Activated CD4-positive, alpha-beta T cell treated with anti-CD3 and anti-CD28 coated beads, Interleukin-2, amount 10 ng/mL, durations not matched to agents 7 days and 5 days (primary cell): Measurements from ENCODE around the gene CAMKMT. TPM values are rescaled to one million over a fixed set of nuclear protein-coding genes. Genes with fewer than 3 reads are reported as not detected.

Experiments
- CTCF ChIA-PET: fragments of 350-600 bp; sonication (Branson Sonifier 250); formaldehyde crosslinking; loops from one replicate; lab custom pipeline; 2021; ENCODE audit warnings: antibody characterized with exemption; lab: Charles Lee
- POLR2A ChIA-PET: fragments of 350-600 bp; sonication (Branson Sonifier 250); formaldehyde crosslinking; loops from one replicate; lab custom pipeline; 2021; ENCODE audit warnings: antibody characterized with exemption; lab: Charles Lee
- DNase-seq: peaks from one replicate; pipeline ENCODE4 v3.0.0-alpha.2; 2020
- H3K27ac Mint-ChIP-seq: one replicate; pipeline ENCODE4 v1.8.0; 2021; ENCODE audit warnings: mild to moderate bottlenecking, moderate library complexity, mixed read lengths
- H3K27me3 Mint-ChIP-seq: one replicate; pipeline ENCODE4 v1.8.0; 2021; ENCODE audit warnings: mixed read lengths
- H3K36me3 Mint-ChIP-seq: one replicate; pipeline ENCODE4 v1.8.0; 2021; ENCODE audit warnings: low read depth, mixed read lengths
- H3K4me1 Mint-ChIP-seq: one replicate; pipeline ENCODE4 v1.8.0; 2021; ENCODE audit warnings: mixed read lengths
- H3K4me3 Mint-ChIP-seq: one replicate; pipeline ENCODE4 v1.8.0; 2021; ENCODE audit warnings: mild to moderate bottlenecking, moderate library complexity, mixed read lengths
- H3K9me3 Mint-ChIP-seq: one replicate; pipeline ENCODE4 v1.8.0; 2021; ENCODE audit warnings: mixed read lengths
- total RNA-seq, 2 experiments: library from RNA; stranded (reverse); gene quantifications; one replicate each; pipeline ENCODE4 v1.2.3, GENCODE V29; 2021

CAMKMT gene
- total RNA-seq, 2 experiments from 2014 or later: 12.1 to 13.7 TPM

- no peaks in the 10 kb centered on the region for H3K36me3 Mint-ChIP-seq
- no peak overlapping the region for H3K4me3 Mint-ChIP-seq
- DNase-seq: no peak
- ChIA-PET CTCF (interaction anchor here (0.9 kb wide), 1 partner anchor 10 kb away, joined by 3 read pairs; no protein-coding TSS in a partner anchor), POLR2A (no interaction called here)
- H3K27ac Mint-ChIP-seq: no peak overlapping the region
- H3K27me3 Mint-ChIP-seq: no peaks in the 10 kb centered on the region
- peaks cover 2% of the 10 kb centered on the region for H3K9me3 Mint-ChIP-seq
- H3K4me1 Mint-ChIP-seq: no peaks in the 10 kb centered on the region
These were observed 416.5 kb downstream of the CAMKMT start for GRCh38 chr2:44778221-44778654.

- ChIA-PET POLR2A (no interaction called here), CTCF (interaction anchor here (0.5 to 1.3 kb wide), 4 partner anchors 30 to 267 kb away, joined by 3 to 5 read pairs (median 4); no protein-coding TSS in a partner anchor)
- no peak for DNase-seq
- Mint-ChIP-seq H3K4me1 (no peaks in the 10 kb centered on the region), H3K27ac (no peak overlapping the region), H3K4me3 (no peak overlapping the region), H3K36me3 (no peaks in the 10 kb centered on the region), H3K9me3 (peaks cover 2% of the 10 kb centered on the region), H3K27me3 (no peaks in the 10 kb centered on the region)
These were observed 417.1 kb downstream of the CAMKMT start for GRCh38 chr2:44778671-44779476.

GRCh38 chr2:44779793-44780192 lies 418.0 kb downstream of the CAMKMT start:
- ChIA-PET CTCF (interaction anchor here (1.0 to 1.3 kb wide), 2 partner anchors 30 to 35 kb away, joined by 3 to 4 read pairs; no protein-coding TSS in a partner anchor), POLR2A (no interaction called here)
- Mint-ChIP-seq H3K27ac (no peak overlapping the region), H3K9me3 (peaks cover 2% of the 10 kb centered on the region), H3K4me1 (no peaks in the 10 kb centered on the region), H3K36me3 (no peaks in the 10 kb centered on the region), H3K4me3 (no peak overlapping the region), H3K27me3 (no peaks in the 10 kb centered on the region)
- no peak for DNase-seq

GRCh38 chr2:44780406-44780805 lies 418.7 kb downstream of the CAMKMT start:
- no peak overlapping the region for H3K27ac Mint-ChIP-seq
- peaks cover 2% of the 10 kb centered on the region for H3K9me3 Mint-ChIP-seq
- POLR2A ChIA-PET: no interaction called here
- no peak for DNase-seq
- H3K4me3 Mint-ChIP-seq: no peak overlapping the region
- no peaks in the 10 kb centered on the region for H3K4me1 Mint-ChIP-seq
- CTCF ChIA-PET: interaction anchor here (1.0 kb wide), 1 partner anchor 31 kb away, joined by 3 read pairs; no protein-coding TSS in a partner anchor
- no peaks in the 10 kb centered on the region for H3K27me3 Mint-ChIP-seq
- no peaks in the 10 kb centered on the region for H3K36me3 Mint-ChIP-seq

- Mint-ChIP-seq H3K4me3 (no peak overlapping the region), H3K4me1 (no peaks in the 10 kb centered on the region), H3K27ac (no peak overlapping the region), H3K27me3 (no peaks in the 10 kb centered on the region), H3K9me3 (peaks cover 2% of the 10 kb centered on the region), H3K36me3 (no peaks in the 10 kb centered on the region)
- DNase-seq: no peak
- POLR2A ChIA-PET: no interaction called here
- CTCF ChIA-PET: no interaction called here
These were observed 423.7 kb downstream of the CAMKMT start for GRCh38 chr2:44785433-44785832.

GRCh38 chr2:44786045-44786816 lies 424.5 kb downstream of the CAMKMT start:
- Mint-ChIP-seq H3K4me3 (no peak overlapping the region), H3K4me1 (no peaks in the 10 kb centered on the region), H3K9me3 (peaks cover 2% of the 10 kb centered on the region), H3K27me3 (no peaks in the 10 kb centered on the region), H3K36me3 (no peaks in the 10 kb centered on the region), H3K27ac (no peak overlapping the region)
- POLR2A ChIA-PET: no interaction called here
- CTCF ChIA-PET: interaction anchor here (0.7 to 0.9 kb wide), 2 partner anchors 19 to 35 kb away, joined by 3 read pairs; no protein-coding TSS in a partner anchor
- no peak for DNase-seq

GRCh38 chr2:44786817-44787214 lies 425.1 kb downstream of the CAMKMT start:
- Mint-ChIP-seq H3K36me3 (no peaks in the 10 kb centered on the region), H3K4me1 (no peaks in the 10 kb centered on the region), H3K27ac (no peak overlapping the region), H3K27me3 (peaks cover 4% of the 10 kb centered on the region), H3K9me3 (peaks cover 6% of the 10 kb centered on the region), H3K4me3 (no peak overlapping the region)
- DNase-seq: no peak
- CTCF ChIA-PET: interaction anchor here (0.7 to 0.9 kb wide), 2 partner anchors 18 to 36 kb away, joined by 3 read pairs; no protein-coding TSS in a partner anchor
- POLR2A ChIA-PET: no interaction called here

DNA sequence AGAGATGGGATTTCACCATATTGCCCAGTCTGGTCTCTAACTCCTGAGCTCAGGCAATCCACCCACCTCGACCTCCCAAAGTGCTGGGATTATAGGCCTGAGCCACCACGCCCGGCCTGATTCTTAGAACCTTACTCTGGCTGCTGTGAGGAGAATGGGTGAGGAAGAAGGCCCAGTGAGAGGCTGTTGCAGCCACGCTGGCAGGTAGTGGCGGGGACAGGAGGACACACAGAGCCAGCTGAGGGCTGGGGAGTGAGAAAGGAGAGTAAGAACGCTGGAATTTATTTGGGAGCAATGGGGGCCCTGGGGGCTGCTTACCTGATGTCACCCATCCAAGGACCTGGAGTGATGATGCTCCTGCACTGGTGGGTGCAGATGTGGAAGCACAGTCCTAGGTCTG lies 425.9 kb downstream of the CAMKMT start:
- CTCF ChIA-PET: interaction anchor here (1.1 kb wide), 1 partner anchor 10 kb away, joined by 3 read pairs; no protein-coding TSS in a partner anchor
- POLR2A ChIA-PET: no interaction called here
- DNase-seq: no peak
- Mint-ChIP-seq H3K27me3 (peaks cover 5% of the 10 kb centered on the region), H3K36me3 (no peaks in the 10 kb centered on the region), H3K4me1 (no peaks in the 10 kb centered on the region), H3K4me3 (no peak overlapping the region), H3K9me3 (peaks cover 9% of the 10 kb centered on the region), H3K27ac (no peak overlapping the region)

- no peaks in the 10 kb centered on the region for H3K36me3 Mint-ChIP-seq
- no peak overlapping the region for H3K27ac Mint-ChIP-seq
- H3K4me1 Mint-ChIP-seq: no peaks in the 10 kb centered on the region
- DNase-seq: no peak
- peaks cover 10% of the 10 kb centered on the region for H3K27me3 Mint-ChIP-seq
- CTCF ChIA-PET: interaction anchor here (1.3 kb wide), 1 partner anchor 34 kb away, joined by 5 read pairs; no protein-coding TSS in a partner anchor
- H3K4me3 Mint-ChIP-seq: no peak overlapping the region
- POLR2A ChIA-PET: no interaction called here
- H3K9me3 Mint-ChIP-seq: peaks cover 7% of the 10 kb centered on the region
These were observed 427.7 kb downstream of the CAMKMT start for GRCh38 chr2:44789446-44789845.

- no peak for DNase-seq
- ChIA-PET POLR2A (no interaction called here), CTCF (interaction anchor here (1.3 kb wide), 1 partner anchor 35 kb away, joined by 5 read pairs; no protein-coding TSS in a partner anchor)
- Mint-ChIP-seq H3K36me3 (no peaks in the 10 kb centered on the region), H3K27ac (no peak overlapping the region), H3K4me1 (no peaks in the 10 kb centered on the region), H3K9me3 (peaks cover 7% of the 10 kb centered on the region), H3K27me3 (peaks cover 10% of the 10 kb centered on the region), H3K4me3 (no peak overlapping the region)
These were observed 428.4 kb downstream of the CAMKMT start for GRCh38 chr2:44789971-44790721.

GRCh38 chr2:44793322-44793870 lies 431.6 kb downstream of the CAMKMT start:
- Mint-ChIP-seq H3K27me3 (peaks cover 21% of the 10 kb centered on the region), H3K4me1 (no peaks in the 10 kb centered on the region), H3K27ac (no peak overlapping the region), H3K36me3 (no peaks in the 10 kb centered on the region), H3K9me3 (peaks cover 7% of the 10 kb centered on the region), H3K4me3 (no peak overlapping the region)
- ChIA-PET POLR2A (no interaction called here), CTCF (interaction anchor here (0.6 kb wide), 1 partner anchor 697 kb away, joined by 3 read pairs; no protein-coding TSS in a partner anchor)
- DNase-seq: no peak

GRCh38 chr2:44796771-44797170 lies 435.0 kb downstream of the CAMKMT start:
- Mint-ChIP-seq H3K4me3 (no peak overlapping the region), H3K36me3 (no peaks in the 10 kb centered on the region), H3K27ac (no peak overlapping the region), H3K27me3 (peaks cover 48% of the 10 kb centered on the region), H3K9me3 (peaks cover 4% of the 10 kb centered on the region), H3K4me1 (no peaks in the 10 kb centered on the region)
- ChIA-PET POLR2A (no interaction called here), CTCF (interaction anchor here (1.4 kb wide), 1 partner anchor 158 kb away, joined by 3 read pairs; no protein-coding TSS in a partner anchor)
- no peak for DNase-seq
